Breast epithelium (tissue), 3 donors: Measurements from ENCODE around the gene NMD3.

Experiments used
- CTCF ChIP-seq, 3 donors: fragments of 450-650 bp; IDR thresholded peaks; one replicate each; pipeline ENCODE4 v1.5.1; 2016 to 2017; ENCODE audit warnings: antibody characterized with exemption in 3 of 3, mild to moderate bottlenecking in 3 of 3, moderate library complexity in 3 of 3
- POLR2A ChIP-seq: fragments of 450-650 bp; IDR thresholded peaks from one replicate; pipeline ENCODE4 v1.6.1; 2016; ENCODE audit warnings: antibody characterized with exemption, mild to moderate bottlenecking, moderate library complexity

GRCh38 chr3:161224786-161225185 lies 3.7 kb downstream of the NMD3 start:
- no peak for TF ChIP-seq POLR2A
- no peak for TF ChIP-seq CTCF (IDR thresholded peaks at IDR 0.05)
